Kidney epithelial cell (primary cell): ENCODE data around the gene SP7. TPM values are rescaled to one million over a fixed set of nuclear protein-coding genes. Genes with fewer than 3 reads are reported as not detected.
"Not testable (repeated sequence)": the region's sequence is repeated elsewhere in the genome, so short reads cannot be mapped to it uniquely, and the experiment has no call there.

Experiments
- DNase-seq: peaks from one replicate; pipeline ENCODE4 v3.0.0-alpha.2; 2010; ENCODE audit warnings: low read depth
- H3K27me3 ChIP-seq: 2 replicates; pipeline ENCODE4 v1.6.0; 2011; ENCODE audit warnings: low read length; ENCODE audit not compliant: control insufficient read depth, insufficient read depth
- H3K36me3 ChIP-seq: 2 replicates; pipeline ENCODE4 v1.5.1; 2011; ENCODE audit warnings: low read length; ENCODE audit not compliant: control insufficient read depth, insufficient read depth
- H3K4me3 ChIP-seq: 2 replicates; pipeline ENCODE4 v1.5.1; 2011; ENCODE audit warnings: low read depth, mild to moderate bottlenecking, control low read depth, low read length
- CTCF ChIP-seq: IDR thresholded peaks from 2 replicates; pipeline ENCODE4 v1.5.1; 2011; ENCODE audit warnings: mild to moderate bottlenecking, moderate library complexity, low read length, control low read depth, inconsistent platforms; ENCODE audit not compliant: insufficient read depth, poor library complexity, severe bottlenecking
- total RNA-seq: library from RNA; depleted of rRNA; stranded (reverse); fragments of >200 nt; gene quantifications from 2 replicates; pipeline ENCODE4 v1.2.3, GENCODE V29; 2015

Gene SP7
- total RNA-seq, 1 donor from 2014 or later: not detected

DNA sequence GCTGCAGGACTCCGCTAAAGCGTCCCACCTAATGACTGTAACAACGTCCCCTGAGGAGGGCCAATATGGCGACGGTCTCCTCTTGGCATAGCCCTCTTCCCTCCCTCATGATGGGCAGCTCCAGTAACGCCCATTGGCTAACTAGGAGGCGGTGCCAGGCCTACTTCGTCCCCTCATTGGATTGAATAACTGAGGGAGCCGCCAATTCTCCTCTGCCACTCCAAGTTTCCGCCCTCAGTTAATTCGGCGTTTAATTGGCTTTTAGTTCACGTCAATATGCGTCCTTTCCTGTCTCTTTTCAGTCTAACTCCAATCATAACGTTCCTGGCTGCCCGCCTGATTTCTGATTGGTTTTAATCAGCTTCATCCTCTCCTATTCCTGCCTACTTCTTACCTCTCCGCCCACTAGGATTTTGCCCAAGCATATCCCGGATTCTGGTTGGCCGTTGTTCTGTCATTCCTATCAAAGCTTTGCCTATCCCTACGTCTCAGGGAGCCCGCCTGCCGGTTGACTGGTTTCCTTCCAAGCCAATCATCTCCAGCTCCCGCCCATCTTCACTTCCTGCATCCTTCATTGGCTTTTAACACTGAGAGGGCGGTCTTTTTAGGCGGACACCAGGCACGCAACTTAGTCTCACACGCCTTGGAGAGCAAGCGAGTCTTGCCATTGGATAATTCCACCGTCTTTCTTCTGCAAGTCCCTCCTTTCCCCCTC is 43.4 kb upstream of the SP7 start:
- peak overlapping the region; percentile 48 for H3K4me3 ChIP-seq
- no peak for TF ChIP-seq CTCF
- DNase-seq: peak; percentile 100
- H3K36me3 ChIP-seq: peaks cover 3% of the 10 kb centered on the region
- no peaks in the 10 kb centered on the region for H3K27me3 ChIP-seq

DNA sequence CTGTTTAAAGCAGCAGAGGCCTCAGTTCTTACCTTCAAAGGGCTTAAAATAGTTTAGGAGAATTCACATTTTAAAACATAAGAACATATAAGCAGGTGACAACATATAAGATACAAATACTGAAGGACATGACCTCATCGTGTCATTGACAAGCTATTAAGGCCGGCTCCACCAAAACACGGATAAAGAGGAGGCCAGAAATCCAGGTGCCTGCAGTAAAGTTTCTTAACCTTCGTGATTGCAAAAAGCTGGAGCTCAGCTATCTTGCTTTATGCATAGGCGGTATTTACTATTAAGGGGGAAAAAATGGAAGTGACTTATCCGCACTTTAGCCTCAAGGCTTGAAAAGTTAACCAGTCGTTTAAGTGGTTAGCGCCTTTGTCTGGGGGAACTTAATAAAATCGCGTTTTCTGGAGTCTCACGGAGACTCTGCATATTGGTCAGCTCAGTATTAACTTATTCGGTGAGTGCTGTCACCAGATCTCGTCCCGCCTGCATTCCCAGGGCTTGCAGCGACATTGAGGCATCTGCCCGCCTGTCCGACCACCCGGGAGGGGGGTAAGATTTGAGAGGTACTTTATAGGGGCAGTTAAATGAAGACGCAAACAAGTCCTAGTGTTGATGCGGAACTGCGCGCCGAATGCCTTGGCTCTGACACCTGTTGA is 42.7 kb upstream of the SP7 start:
- peaks cover 3% of the 10 kb centered on the region for H3K36me3 ChIP-seq
- peak overlapping the region; percentile 48 for H3K4me3 ChIP-seq
- TF ChIP-seq CTCF: no peak
- H3K27me3 ChIP-seq: no peaks in the 10 kb centered on the region
- no peak for DNase-seq

DNA sequence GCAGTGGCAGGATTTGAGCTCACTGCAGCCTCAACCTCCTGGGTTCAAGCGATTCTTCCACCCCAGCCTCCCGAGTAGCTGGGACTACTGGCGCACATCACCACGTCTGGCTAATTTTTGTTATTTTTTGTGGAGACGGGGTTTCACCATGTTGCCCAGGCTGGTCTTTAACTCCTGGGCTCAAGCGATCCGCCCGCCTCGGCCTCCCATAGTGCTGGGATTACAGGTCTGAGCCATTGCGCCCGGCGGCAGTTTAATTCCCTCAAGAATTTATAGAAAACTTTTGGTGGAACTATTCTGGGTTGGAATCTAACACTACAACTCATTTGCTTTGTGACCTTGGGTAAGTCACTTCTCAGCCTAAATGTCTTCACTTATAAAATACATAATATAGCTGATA is 42.1 kb upstream of the SP7 start:
- no peak overlapping the region for H3K4me3 ChIP-seq
- DNase-seq: no peak
- no peaks in the 10 kb centered on the region for H3K27me3 ChIP-seq
- no peak for TF ChIP-seq CTCF
- H3K36me3 ChIP-seq: peaks cover 2% of the 10 kb centered on the region

- H3K4me3 ChIP-seq: no peak overlapping the region
- no peaks in the 10 kb centered on the region for H3K27me3 ChIP-seq
- no peak for DNase-seq
- H3K36me3 ChIP-seq: no peaks in the 10 kb centered on the region
- TF ChIP-seq CTCF: no peak
Measured at GRCh38 chr12:53376747-53377146, 40.6 kb upstream of the SP7 start.

GRCh38 chr12:53374277-53374676 is 38.1 kb upstream of the SP7 start:
- H3K27me3 ChIP-seq, DNase-seq, H3K36me3 ChIP-seq, H3K4me3 ChIP-seq: not testable (repeated sequence)

GRCh38 chr12:53373554-53374133 is 37.5 kb upstream of the SP7 start:
- not testable (repeated sequence) for H3K27me3 ChIP-seq, H3K36me3 ChIP-seq, H3K4me3 ChIP-seq, DNase-seq
